ENCODE measurements around the gene PGLYRP3.

The PGLYRP3 gene

GRCh38 chr1:153336650-153337049 is 23.9 kb upstream of the PGLYRP3 start:
- TF ChIP-seq EP300 (IDR thresholded peaks at IDR 0.05; ENCODE audit: borderline replicate concordance) = no peak
- TF ChIP-seq FOXM1 (IDR thresholded peaks at IDR 0.05; ENCODE audit: borderline replicate concordance, low read depth) = no peak
- TF ChIP-seq CEBPB (IDR thresholded peaks at IDR 0.05) = no peak
- TF ChIP-seq TAF1 (IDR thresholded peaks at IDR 0.05; ENCODE audit: low read depth) = no peak

- TF ChIP-seq, protein P1, sequence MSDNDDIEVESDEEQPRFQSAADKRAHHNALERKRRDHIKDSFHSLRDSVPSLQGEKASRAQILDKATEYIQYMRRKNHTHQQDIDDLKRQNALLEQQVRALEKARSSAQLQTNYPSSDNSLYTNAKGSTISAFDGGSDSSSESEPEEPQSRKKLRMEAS (IDR thresholded peaks at IDR 0.05) = no peak
- no peak for TF ChIP-seq TCF12 (IDR thresholded peaks at IDR 0.05; ENCODE audit: low read depth)
- no peak for TF ChIP-seq TAF1 (IDR thresholded peaks at IDR 0.05; ENCODE audit: low read depth)
- TF ChIP-seq NFIC (IDR thresholded peaks at IDR 0.05) = no peak
- TF ChIP-seq FOXM1 (IDR thresholded peaks at IDR 0.05; ENCODE audit: borderline replicate concordance, low read depth) = no peak
- TF ChIP-seq ZBTB7A (IDR thresholded peaks at IDR 0.05; ENCODE audit: low read depth) = no peak
- TF ChIP-seq, protein P2, sequence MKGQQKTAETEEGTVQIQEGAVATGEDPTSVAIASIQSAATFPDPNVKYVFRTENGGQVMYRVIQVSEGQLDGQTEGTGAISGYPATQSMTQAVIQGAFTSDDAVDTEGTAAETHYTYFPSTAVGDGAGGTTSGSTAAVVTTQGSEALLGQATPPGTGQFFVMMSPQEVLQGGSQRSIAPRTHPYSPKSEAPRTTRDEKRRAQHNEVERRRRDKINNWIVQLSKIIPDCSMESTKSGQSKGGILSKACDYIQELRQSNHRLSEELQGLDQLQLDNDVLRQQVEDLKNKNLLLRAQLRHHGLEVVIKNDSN (IDR thresholded peaks at IDR 0.05) = no peak
- TF ChIP-seq EP300 (IDR thresholded peaks at IDR 0.05; ENCODE audit: borderline replicate concordance) = no peak
- TF ChIP-seq CREB1 (IDR thresholded peaks at IDR 0.05; ENCODE audit: low read depth) = no peak
- no peak for TF ChIP-seq EGR1 (IDR thresholded peaks at IDR 0.05)
- TF ChIP-seq, protein P3, sequence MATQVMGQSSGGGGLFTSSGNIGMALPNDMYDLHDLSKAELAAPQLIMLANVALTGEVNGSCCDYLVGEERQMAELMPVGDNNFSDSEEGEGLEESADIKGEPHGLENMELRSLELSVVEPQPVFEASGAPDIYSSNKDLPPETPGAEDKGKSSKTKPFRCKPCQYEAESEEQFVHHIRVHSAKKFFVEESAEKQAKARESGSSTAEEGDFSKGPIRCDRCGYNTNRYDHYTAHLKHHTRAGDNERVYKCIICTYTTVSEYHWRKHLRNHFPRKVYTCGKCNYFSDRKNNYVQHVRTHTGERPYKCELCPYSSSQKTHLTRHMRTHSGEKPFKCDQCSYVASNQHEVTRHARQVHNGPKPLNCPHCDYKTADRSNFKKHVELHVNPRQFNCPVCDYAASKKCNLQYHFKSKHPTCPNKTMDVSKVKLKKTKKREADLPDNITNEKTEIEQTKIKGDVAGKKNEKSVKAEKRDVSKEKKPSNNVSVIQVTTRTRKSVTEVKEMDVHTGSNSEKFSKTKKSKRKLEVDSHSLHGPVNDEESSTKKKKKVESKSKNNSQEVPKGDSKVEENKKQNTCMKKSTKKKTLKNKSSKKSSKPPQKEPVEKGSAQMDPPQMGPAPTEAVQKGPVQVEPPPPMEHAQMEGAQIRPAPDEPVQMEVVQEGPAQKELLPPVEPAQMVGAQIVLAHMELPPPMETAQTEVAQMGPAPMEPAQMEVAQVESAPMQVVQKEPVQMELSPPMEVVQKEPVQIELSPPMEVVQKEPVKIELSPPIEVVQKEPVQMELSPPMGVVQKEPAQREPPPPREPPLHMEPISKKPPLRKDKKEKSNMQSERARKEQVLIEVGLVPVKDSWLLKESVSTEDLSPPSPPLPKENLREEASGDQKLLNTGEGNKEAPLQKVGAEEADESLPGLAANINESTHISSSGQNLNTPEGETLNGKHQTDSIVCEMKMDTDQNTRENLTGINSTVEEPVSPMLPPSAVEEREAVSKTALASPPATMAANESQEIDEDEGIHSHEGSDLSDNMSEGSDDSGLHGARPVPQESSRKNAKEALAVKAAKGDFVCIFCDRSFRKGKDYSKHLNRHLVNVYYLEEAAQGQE (IDR thresholded peaks at IDR 0.05; ENCODE audit: low read depth) = no peak
- no peak for TF ChIP-seq RAD21 (IDR thresholded peaks at IDR 0.05; ENCODE audit: low read depth)
- TF ChIP-seq TEAD4 (IDR thresholded peaks at IDR 0.05) = no peak
Measured at GRCh38 chr1:153333902-153334301, 21.1 kb upstream of the PGLYRP3 start.

DNA sequence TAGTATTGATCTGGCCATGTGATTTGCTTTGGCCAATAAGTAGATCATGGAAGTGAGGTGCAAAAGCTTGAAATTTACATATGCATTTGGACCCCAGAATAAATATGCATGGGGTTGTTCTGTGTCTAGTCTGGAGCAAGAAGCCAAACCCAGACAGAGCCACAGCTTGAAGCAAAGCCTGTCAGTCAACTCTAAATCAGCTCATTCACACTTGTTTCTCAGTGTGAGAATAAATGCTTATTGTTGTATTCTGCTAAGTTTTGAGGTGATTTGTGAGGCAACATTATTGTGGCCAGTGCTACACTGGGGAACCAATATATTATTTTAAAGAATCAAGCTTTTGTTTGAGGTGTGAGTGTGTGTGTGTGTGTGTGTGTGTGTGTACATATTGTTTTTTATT is 12.2 kb upstream of the PGLYRP3 start:
- TF ChIP-seq, protein P1 (IDR thresholded peaks at IDR 0.05) = no peak
- TF ChIP-seq YY1 (IDR thresholded peaks at IDR 0.05; ENCODE audit: low read depth) (no peak), CEBPB (IDR thresholded peaks at IDR 0.05) (no peak), FOXM1 (IDR thresholded peaks at IDR 0.05; ENCODE audit: borderline replicate concordance, low read depth) (no peak), RAD21 (IDR thresholded peaks at IDR 0.05; ENCODE audit: low read depth) (no peak), TAF1 (IDR thresholded peaks at IDR 0.05; ENCODE audit: low read depth) (no peak), NFIC (IDR thresholded peaks at IDR 0.05) (no peak), TEAD4 (IDR thresholded peaks at IDR 0.05) (no peak), ZBTB7A (IDR thresholded peaks at IDR 0.05; ENCODE audit: low read depth) (no peak), EP300 (IDR thresholded peaks at IDR 0.05; ENCODE audit: borderline replicate concordance) (no peak), CREB1 (IDR thresholded peaks at IDR 0.05; ENCODE audit: low read depth) (no peak), EGR1 (IDR thresholded peaks at IDR 0.05) (no peak), TCF12 (IDR thresholded peaks at IDR 0.05; ENCODE audit: low read depth) (no peak)
- TF ChIP-seq, protein P2 (IDR thresholded peaks at IDR 0.05) = no peak
- TF ChIP-seq, protein P3 (IDR thresholded peaks at IDR 0.05; ENCODE audit: low read depth) = no peak

GRCh38 chr1:153322568-153322967 is 9.8 kb upstream of the PGLYRP3 start:
- TF ChIP-seq NFIC (IDR thresholded peaks at IDR 0.05) (no peak), EP300 (IDR thresholded peaks at IDR 0.05; ENCODE audit: borderline replicate concordance) (no peak), YY1 (IDR thresholded peaks at IDR 0.05; ENCODE audit: low read depth) (no peak), FOXM1 (IDR thresholded peaks at IDR 0.05; ENCODE audit: borderline replicate concordance, low read depth) (no peak), CEBPB (IDR thresholded peaks at IDR 0.05) (no peak), TAF1 (IDR thresholded peaks at IDR 0.05; ENCODE audit: low read depth) (no peak), RAD21 (IDR thresholded peaks at IDR 0.05; ENCODE audit: low read depth) (no peak), EGR1 (IDR thresholded peaks at IDR 0.05) (no peak), TCF12 (IDR thresholded peaks at IDR 0.05; ENCODE audit: low read depth) (no peak)
- TF ChIP-seq, protein P1 (IDR thresholded peaks at IDR 0.05) = no peak
- TF ChIP-seq, protein P3 (IDR thresholded peaks at IDR 0.05; ENCODE audit: low read depth) = no peak

All from Ishikawa (cell line).